Activated T-cell treated with anti-CD3 and anti-CD28 coated beads, Interleukin-2, amount 50 U/mL, for 4 hours (primary cell): ENCODE data around the gene WWOX. TPM values are rescaled to one million over a fixed set of nuclear protein-coding genes. Genes with fewer than 3 reads are reported as not detected.
A peak's percentile ranks its signal among the peaks of the same experiment; 100 is the strongest.

ENCODE experiments used
- ATAC-seq, 2 donors: fragments of 200-7000 bp; cut with Tn5 transposase; one replicate each; pipeline ENCODE4 v1.10.0; 2021
- DNase-seq: peaks from one replicate; pipeline ENCODE4 v3.0.0-alpha.2; 2020
- H3K27me3 Mint-ChIP-seq: one replicate; pipeline ENCODE4 v1.8.0; 2021; ENCODE audit warnings: low read depth, mixed read lengths
- H3K36me3 Mint-ChIP-seq: one replicate; pipeline ENCODE4 v1.8.0; 2022; ENCODE audit warnings: mixed read lengths; ENCODE audit not compliant: insufficient read depth
- H3K4me1 Mint-ChIP-seq: one replicate; pipeline ENCODE4 v1.8.0; 2021; ENCODE audit warnings: low read depth, mixed read lengths
- H3K4me3 Mint-ChIP-seq: one replicate; pipeline ENCODE4 v1.8.0; 2021; ENCODE audit warnings: mild to moderate bottlenecking, moderate library complexity, mixed read lengths
- H3K9me3 Mint-ChIP-seq: one replicate; pipeline ENCODE4 v1.8.0; 2021; ENCODE audit warnings: mixed read lengths
- total RNA-seq, 3 donors: library from RNA; stranded (reverse); gene quantifications; one replicate each; pipeline ENCODE4 v1.2.1, GENCODE V29; 2021

Gene WWOX
- total RNA-seq, 3 donors from 2014 or later, result 13.9 to 19.1 (median 18.9) TPM

- Mint-ChIP-seq H3K36me3 (peaks cover 6% of the 10 kb centered on the region), H3K4me1 (peaks cover 22% of the 10 kb centered on the region), H3K27me3 (no peaks in the 10 kb centered on the region), H3K4me3 (no peak overlapping the region), H3K9me3 (peaks cover 7% of the 10 kb centered on the region)
- DNase-seq (no peak), ATAC-seq (peak; percentile 76 to 85)
Measured at GRCh38 chr16:78962457-78962929, 863.0 kb downstream of the WWOX start.

- DNase-seq (no peak), ATAC-seq (no peak)
- peaks cover 6% of the 10 kb centered on the region for H3K36me3 Mint-ChIP-seq
- no peaks in the 10 kb centered on the region for H3K27me3 Mint-ChIP-seq
- H3K9me3 Mint-ChIP-seq, result peaks cover 7% of the 10 kb centered on the region
- H3K4me3 Mint-ChIP-seq, result no peak overlapping the region
- H3K4me1 Mint-ChIP-seq, result peaks cover 3% of the 10 kb centered on the region
Measured at GRCh38 chr16:78967948-78968347, 868.5 kb downstream of the WWOX start.

GRCh38 chr16:78969721-78970120, 870.3 kb downstream of the WWOX start:
- H3K9me3 Mint-ChIP-seq, result no peaks in the 10 kb centered on the region
- H3K4me3 Mint-ChIP-seq, result no peak overlapping the region
- DNase-seq (no peak), ATAC-seq (no peak)
- no peaks in the 10 kb centered on the region for H3K4me1 Mint-ChIP-seq
- H3K36me3 Mint-ChIP-seq, result no peaks in the 10 kb centered on the region
- H3K27me3 Mint-ChIP-seq, result no peaks in the 10 kb centered on the region

- H3K36me3 Mint-ChIP-seq, result no peaks in the 10 kb centered on the region
- no peaks in the 10 kb centered on the region for H3K4me1 Mint-ChIP-seq
- DNase-seq (no peak), ATAC-seq (no peak)
- no peaks in the 10 kb centered on the region for H3K9me3 Mint-ChIP-seq
- no peaks in the 10 kb centered on the region for H3K27me3 Mint-ChIP-seq
- no peak overlapping the region for H3K4me3 Mint-ChIP-seq
Measured at GRCh38 chr16:78970650-78971049, 871.2 kb downstream of the WWOX start.

- no peak for ATAC-seq
- Mint-ChIP-seq H3K27me3 (no peaks in the 10 kb centered on the region), H3K4me3 (no peak overlapping the region), H3K36me3 (no peaks in the 10 kb centered on the region), H3K4me1 (peaks cover 3% of the 10 kb centered on the region), H3K9me3 (no peaks in the 10 kb centered on the region)
- DNase-seq, result no peak
Measured at GRCh38 chr16:78972006-78972405, 872.6 kb downstream of the WWOX start.

- Mint-ChIP-seq H3K27me3 (no peaks in the 10 kb centered on the region), H3K4me1 (peaks cover 3% of the 10 kb centered on the region), H3K36me3 (no peaks in the 10 kb centered on the region), H3K9me3 (no peaks in the 10 kb centered on the region), H3K4me3 (no peak overlapping the region)
- ATAC-seq (no peak), DNase-seq (no peak)
Measured at GRCh38 chr16:78972986-78973385, 873.5 kb downstream of the WWOX start.

- ATAC-seq (peak; percentile 75 to 82), DNase-seq (no peak)
- Mint-ChIP-seq H3K27me3 (no peaks in the 10 kb centered on the region), H3K4me1 (peaks cover 3% of the 10 kb centered on the region), H3K36me3 (no peaks in the 10 kb centered on the region), H3K9me3 (no peaks in the 10 kb centered on the region), H3K4me3 (no peak overlapping the region)
Measured at GRCh38 chr16:78976212-78976611, 876.8 kb downstream of the WWOX start.

- ATAC-seq (no peak), DNase-seq (no peak)
- Mint-ChIP-seq H3K9me3 (peaks cover 9% of the 10 kb centered on the region), H3K36me3 (no peaks in the 10 kb centered on the region), H3K27me3 (no peaks in the 10 kb centered on the region), H3K4me3 (no peak overlapping the region), H3K4me1 (peaks cover 3% of the 10 kb centered on the region)
Measured at GRCh38 chr16:78980825-78981224, 881.4 kb downstream of the WWOX start.

GRCh38 chr16:78982096-78982744, 882.8 kb downstream of the WWOX start:
- ATAC-seq, result no peak
- Mint-ChIP-seq H3K4me1 (no peaks in the 10 kb centered on the region), H3K9me3 (peaks cover 9% of the 10 kb centered on the region)

GRCh38 chr16:78984324-78984723, 884.9 kb downstream of the WWOX start:
- H3K4me1 Mint-ChIP-seq, result peaks cover under 1% of the 10 kb centered on the region
- H3K27me3 Mint-ChIP-seq, result no peaks in the 10 kb centered on the region
- ATAC-seq (no peak), DNase-seq (no peak)
- H3K4me3 Mint-ChIP-seq, result no peak overlapping the region
- H3K9me3 Mint-ChIP-seq, result peaks cover 9% of the 10 kb centered on the region
- H3K36me3 Mint-ChIP-seq, result peaks cover 2% of the 10 kb centered on the region

More at GRCh38 chr16:78982096-78982744, 882.8 kb downstream of the WWOX start:
- Mint-ChIP-seq H3K36me3 (peaks cover 2% of the 10 kb centered on the region), H3K4me3 (no peak overlapping the region), H3K27me3 (no peaks in the 10 kb centered on the region)
- no peak for DNase-seq

GRCh38 chr16:78984887-78985464, 885.5 kb downstream of the WWOX start:
- Mint-ChIP-seq H3K9me3 (peaks cover 9% of the 10 kb centered on the region), H3K36me3 (peaks cover 2% of the 10 kb centered on the region), H3K4me1 (peaks cover 5% of the 10 kb centered on the region), H3K4me3 (no peak overlapping the region), H3K27me3 (no peaks in the 10 kb centered on the region)
- no peak for ATAC-seq
- no peak for DNase-seq

GRCh38 chr16:78985716-78986605, 886.5 kb downstream of the WWOX start:
- ATAC-seq, result no peak
- Mint-ChIP-seq H3K4me1 (peaks cover 7% of the 10 kb centered on the region), H3K4me3 (no peak overlapping the region), H3K36me3 (peaks cover 2% of the 10 kb centered on the region), H3K9me3 (peaks cover 9% of the 10 kb centered on the region), H3K27me3 (no peaks in the 10 kb centered on the region)
- no peak for DNase-seq

GRCh38 chr16:78987666-78988065, 888.2 kb downstream of the WWOX start:
- Mint-ChIP-seq H3K27me3 (no peaks in the 10 kb centered on the region), H3K4me3 (no peak overlapping the region), H3K9me3 (peaks cover 9% of the 10 kb centered on the region), H3K4me1 (peaks cover 7% of the 10 kb centered on the region), H3K36me3 (peaks cover 2% of the 10 kb centered on the region)
- DNase-seq (no peak), ATAC-seq (no peak)

GRCh38 chr16:78988361-78988969, 889.0 kb downstream of the WWOX start:
- Mint-ChIP-seq H3K4me1 (peaks cover 7% of the 10 kb centered on the region), H3K27me3 (no peaks in the 10 kb centered on the region), H3K4me3 (no peak overlapping the region), H3K9me3 (peaks cover 2% of the 10 kb centered on the region), H3K36me3 (peaks cover 2% of the 10 kb centered on the region)
- DNase-seq (no peak), ATAC-seq (no peak)
